Right ventricle myocardium inferior (tissue), 1 donor: ENCODE data around the gene PRSS22. TPM values are rescaled to one million over a fixed set of nuclear protein-coding genes. Genes with fewer than 3 reads are reported as not detected.

Experiments
- ATAC-seq: fragments of 200-7000 bp; cut with Tn5 transposase; one replicate; pipeline ENCODE4 v1.9.1; 2020; ENCODE audit warnings: mild to moderate bottlenecking, moderate library complexity
- DNase-seq: peaks from one replicate; pipeline ENCODE4 v3.0.0; 2021; ENCODE audit errors: missing footprints
- intact Hi-C: fragments of 100-400 bp; cut with DNase I; formaldehyde crosslinking; loops from one replicate; pipeline ENCODE4 v1.11.0; 2022
- total RNA-seq: library from RNA; stranded (reverse); fragmentation: NEBNext Ultra II Directional; extraction: Animal tissue kit (Norgen Biotek cat#: 25700); gene quantifications from one replicate; pipeline ENCODE4 v1.2.1, GENCODE V29; 2021
- donor health status: DM: no; HTN: yes; CAD: no; lungs with severe emphysema.

Gene PRSS22
- total RNA-seq, 1 donor from 2014 or later = not detected

- ATAC-seq (no peak), DNase-seq (no peak)
- intact Hi-C loops = no loop called here
Measured at GRCh38 chr16:2804728-2805127, 53.2 kb downstream of the PRSS22 start.

GRCh38 chr16:2803545-2804195 is 54.3 kb downstream of the PRSS22 start:
- intact Hi-C loops = no loop called here
- ATAC-seq = no peak
- no peak for DNase-seq

Other genes with a start within 250 kb of the PRSS22 start
- 10.5 TPM for gene KCTD5, start 175.6 kb downstream of the PRSS22 start, total RNA-seq
- 0.30 TPM for gene PRSS27, start 137.9 kb downstream of the PRSS22 start, total RNA-seq
- gene SRRM2, start 105.5 kb downstream of the PRSS22 start, total RNA-seq = 239 TPM
- gene ELOB, start 80.9 kb downstream of the PRSS22 start, total RNA-seq = 336 TPM
- gene PRSS33, start 70.6 kb downstream of the PRSS22 start, total RNA-seq = not detected
- gene PRSS41, start 59.7 kb downstream of the PRSS22 start, total RNA-seq = not detected
- not detected for gene PRSS21, start 40.9 kb downstream of the PRSS22 start, total RNA-seq
- 0.35 TPM for gene ZG16B, start 27.9 kb downstream of the PRSS22 start, total RNA-seq
- gene FLYWCH2, start 25.0 kb upstream of the PRSS22 start, total RNA-seq = 31.3 TPM
- 34.5 TPM for gene FLYWCH1, start 53.8 kb upstream of the PRSS22 start, total RNA-seq
- gene KREMEN2, start 106.1 kb upstream of the PRSS22 start, total RNA-seq = not detected
- gene PAQR4, start 111.2 kb upstream of the PRSS22 start, total RNA-seq = 11.4 TPM
- 2.9 TPM for gene PKMYT1, start 122.3 kb upstream of the PRSS22 start, total RNA-seq
- gene CLDN9, start 154.8 kb upstream of the PRSS22 start, total RNA-seq = 0.32 TPM
- gene CLDN6, start 160.0 kb upstream of the PRSS22 start, total RNA-seq = not detected
- 42.8 TPM for gene TNFRSF12A, start 162.2 kb upstream of the PRSS22 start, total RNA-seq
- 68.6 TPM for gene HCFC1R1, start 165.8 kb upstream of the PRSS22 start, total RNA-seq
- 12.9 TPM for gene THOC6, start 165.9 kb upstream of the PRSS22 start, total RNA-seq
- not detected for gene BICDL2, start 178.8 kb upstream of the PRSS22 start, total RNA-seq
- 1.7 TPM for gene MMP25, start 188.4 kb upstream of the PRSS22 start, total RNA-seq
- 57.8 TPM for gene IL32, start 207.5 kb upstream of the PRSS22 start, total RNA-seq
- not detected for gene ZSCAN10, start 241.1 kb upstream of the PRSS22 start, total RNA-seq